NCI-H2227 (cell line): ENCODE data around the gene DENND11.

Experiments used
- DNase-seq: peaks from one replicate; lab custom pipeline; 2025; ENCODE audit not compliant: unreplicated experiment; lab: John Stamatoyannopoulos, UW

The DENND11 gene

GRCh38 chr7:141686074-141686473 is 15.9 kb downstream of the DENND11 start:
- no peak for DNase-seq

GRCh38 chr7:141685285-141686023 is 16.5 kb downstream of the DENND11 start:
- no peak for DNase-seq

GRCh38 chr7:141679014-141679413 is 23.0 kb downstream of the DENND11 start:
- DNase-seq: no peak

- no peak for DNase-seq
Observed at GRCh38 chr7:141676618-141677017, 25.3 kb downstream of the DENND11 start.

GRCh38 chr7:141675436-141676215 is 26.3 kb downstream of the DENND11 start:
- DNase-seq: no peak

GRCh38 chr7:141674702-141675101 is 27.3 kb downstream of the DENND11 start:
- DNase-seq: no peak

- DNase-seq: no peak
Observed at GRCh38 chr7:141674171-141674671, 27.7 kb downstream of the DENND11 start.

- no peak for DNase-seq
Observed at GRCh38 chr7:141673346-141673745, 28.6 kb downstream of the DENND11 start.

- no peak for DNase-seq
Observed at GRCh38 chr7:141671705-141672496, 30.1 kb downstream of the DENND11 start.

GRCh38 chr7:141668853-141669252 is 33.1 kb downstream of the DENND11 start:
- no peak for DNase-seq

GRCh38 chr7:141666071-141666470 is 35.9 kb downstream of the DENND11 start:
- no peak for DNase-seq

GRCh38 chr7:141665208-141666035 is 36.5 kb downstream of the DENND11 start:
- DNase-seq: no peak

- DNase-seq: no peak
Observed at GRCh38 chr7:141664450-141664849, 37.5 kb downstream of the DENND11 start.

- DNase-seq: no peak
Observed at GRCh38 chr7:141663081-141663849, 38.7 kb downstream of the DENND11 start.

- DNase-seq: no peak
Observed at GRCh38 chr7:141660259-141660658, 41.7 kb downstream of the DENND11 start.

GRCh38 chr7:141659501-141659900 is 42.5 kb downstream of the DENND11 start:
- DNase-seq: no peak

GRCh38 chr7:141654551-141654950 is 47.4 kb downstream of the DENND11 start:
- DNase-seq: peak; percentile 88

- no peak for DNase-seq
Observed at GRCh38 chr7:141652691-141653090, 49.3 kb downstream of the DENND11 start.
